ENCODE data around the gene XPO6.

GRCh38 chr16:28073836-28074235 lies 137.9 kb downstream of the XPO6 start:
- TF ChIP-seq CTCF (IDR thresholded peaks at IDR 0.05 in 2 of 3, conservative IDR thresholded peaks at IDR 0.05 in 1 of 3; ENCODE audit: borderline replicate concordance in 1 of 3, insufficient read depth in 1 of 3, low read depth in 2 of 3, low read length in 2 of 3) (no peak), JUND (IDR thresholded peaks at IDR 0.05) (no peak), EZH2 (IDR thresholded peaks at IDR 0.05) (no peak), POLR2A (IDR thresholded peaks at IDR 0.05; ENCODE audit: borderline replicate concordance, extremely low read depth, insufficient read depth, insufficient read length) (no peak), POLR2AphosphoS5 (IDR thresholded peaks at IDR 0.05; ENCODE audit: low read depth, low read length) (no peak)

Measured in HCT116 (cell line).